Measurements from ENCODE around the gene ATP13A3.

DNA sequence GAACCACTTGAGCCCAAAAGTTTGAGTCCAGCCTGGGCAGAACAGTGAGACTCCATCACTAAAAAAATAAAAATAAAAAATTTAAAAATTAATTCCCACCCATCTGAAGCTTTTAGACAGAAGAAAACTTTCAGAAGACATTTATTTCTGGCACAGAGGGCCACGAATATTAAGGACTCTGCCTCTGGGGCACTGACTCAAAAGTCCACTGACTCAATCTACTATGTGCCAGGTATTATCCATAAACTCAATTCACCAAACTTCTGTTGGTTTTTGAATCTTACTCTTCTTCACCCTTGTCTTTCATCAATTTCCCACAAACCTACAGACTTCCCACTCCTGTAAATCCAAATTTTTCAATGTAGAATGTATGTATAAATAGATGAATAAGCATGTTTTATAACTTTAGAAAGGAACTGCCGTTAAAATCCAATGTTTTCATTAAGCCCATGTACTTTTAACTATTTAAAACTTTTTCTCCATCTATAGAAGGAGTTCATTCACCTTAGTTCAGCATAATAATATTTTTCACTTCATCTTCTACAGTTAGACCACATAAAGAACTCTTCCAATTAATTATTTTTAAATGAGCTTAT, 19.9 kb downstream of the ATP13A3 start:
- TF ChIP-seq, protein P1, sequence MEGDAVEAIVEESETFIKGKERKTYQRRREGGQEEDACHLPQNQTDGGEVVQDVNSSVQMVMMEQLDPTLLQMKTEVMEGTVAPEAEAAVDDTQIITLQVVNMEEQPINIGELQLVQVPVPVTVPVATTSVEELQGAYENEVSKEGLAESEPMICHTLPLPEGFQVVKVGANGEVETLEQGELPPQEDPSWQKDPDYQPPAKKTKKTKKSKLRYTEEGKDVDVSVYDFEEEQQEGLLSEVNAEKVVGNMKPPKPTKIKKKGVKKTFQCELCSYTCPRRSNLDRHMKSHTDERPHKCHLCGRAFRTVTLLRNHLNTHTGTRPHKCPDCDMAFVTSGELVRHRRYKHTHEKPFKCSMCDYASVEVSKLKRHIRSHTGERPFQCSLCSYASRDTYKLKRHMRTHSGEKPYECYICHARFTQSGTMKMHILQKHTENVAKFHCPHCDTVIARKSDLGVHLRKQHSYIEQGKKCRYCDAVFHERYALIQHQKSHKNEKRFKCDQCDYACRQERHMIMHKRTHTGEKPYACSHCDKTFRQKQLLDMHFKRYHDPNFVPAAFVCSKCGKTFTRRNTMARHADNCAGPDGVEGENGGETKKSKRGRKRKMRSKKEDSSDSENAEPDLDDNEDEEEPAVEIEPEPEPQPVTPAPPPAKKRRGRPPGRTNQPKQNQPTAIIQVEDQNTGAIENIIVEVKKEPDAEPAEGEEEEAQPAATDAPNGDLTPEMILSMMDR (IDR thresholded peaks at IDR 0.05) = no peak
- TF ChIP-seq POLR2A (IDR thresholded peaks at IDR 0.05) (no peak), EP300 (IDR thresholded peaks at IDR 0.05; ENCODE audit: low read depth) (no peak)

Data from transverse colon (tissue), 3 donors.